HepG2 (cell line): Measurements from ENCODE around the gene TYROBP. TPM values are rescaled to one million over a fixed set of nuclear protein-coding genes. Genes with fewer than 3 reads are reported as not detected.
A peak's percentile ranks its signal among the peaks of the same experiment; 100 is the strongest.

ENCODE experiments used
- ATAD3A ChIP-seq: sonication (generic); formaldehyde crosslinking; IDR thresholded peaks from 2 replicates; pipeline ENCODE4 v1.4.0; 2020; ENCODE audit warnings: missing genetic modification reagents
- BORCS8-MEF2B ChIP-seq: sonication (generic); formaldehyde crosslinking; IDR thresholded peaks from 2 replicates; pipeline ENCODE4 v1.8.0; 2022; ENCODE audit warnings: mild to moderate bottlenecking, missing genetic modification reagents
- BRD4 ChIP-seq: sonication (generic); formaldehyde crosslinking; IDR thresholded peaks from 2 replicates; pipeline ENCODE4 v1.4.0; 2020; ENCODE audit warnings: missing genetic modification reagents
- DNMT1 ChIP-seq: sonication (generic); formaldehyde crosslinking; IDR thresholded peaks from 2 replicates; pipeline ENCODE4 v1.5.1; 2020; ENCODE audit warnings: mild to moderate bottlenecking, missing genetic modification reagents
- FUBP1 ChIP-seq: sonication (generic); formaldehyde crosslinking; IDR thresholded peaks from 2 replicates; pipeline ENCODE4 v1.5.1; 2020; ENCODE audit warnings: missing genetic modification reagents, mild to moderate bottlenecking, borderline replicate concordance
- GTF3A ChIP-seq: sonication (generic); formaldehyde crosslinking; conservative IDR thresholded peaks from 2 replicates; pipeline ENCODE4 v1.4.0; 2020; ENCODE audit warnings: mild to moderate bottlenecking, missing genetic modification reagents
- HCFC1 ChIP-seq: fragments of 150-350 bp; IDR thresholded peaks from 2 replicates; pipeline ENCODE4 v1.6.1; 2014; ENCODE audit warnings: low read depth, low read length
- HNF1A ChIP-seq, 2 experiments: sonication (generic) in 1 of 2; formaldehyde crosslinking in 1 of 2; IDR thresholded peaks; 2 replicates each; pipeline versions ENCODE4 v1.4.0 to v1.6.1; 2016 to 2020; ENCODE audit warnings: borderline replicate concordance in 1 of 2, low read depth in 1 of 2, mild to moderate bottlenecking in 1 of 2, missing genetic modification reagents in 1 of 2
- KLF15 ChIP-seq: sonication (generic); formaldehyde crosslinking; IDR thresholded peaks from 2 replicates; pipeline ENCODE4 v1.8.1; 2023; ENCODE audit warnings: borderline replicate concordance, mild to moderate bottlenecking, inconsistent platforms, missing genetic modification reagents, mixed read lengths
- MAFF ChIP-seq: IDR thresholded peaks from 2 replicates; pipeline ENCODE4 v1.6.1; 2011; ENCODE audit warnings: low read depth, low read length, improper control_type of control experiment
- MLLT10 ChIP-seq: sonication (generic); formaldehyde crosslinking; IDR thresholded peaks from 2 replicates; pipeline ENCODE4 v1.4.0; 2020; ENCODE audit warnings: missing genetic modification reagents
- NR3C1 ChIP-seq: sonication (generic); formaldehyde crosslinking; IDR thresholded peaks from 2 replicates; pipeline ENCODE4 v1.4.0; 2020; ENCODE audit warnings: missing genetic modification reagents
- PHF8 ChIP-seq: sonication (generic); formaldehyde crosslinking; IDR thresholded peaks from 2 replicates; pipeline ENCODE4 v1.5.0; 2020; ENCODE audit warnings: missing genetic modification reagents
- SNAPC2 ChIP-seq: sonication (generic); formaldehyde crosslinking; IDR thresholded peaks from 2 replicates; pipeline ENCODE4 v1.8.1; 2022; ENCODE audit warnings: mild to moderate bottlenecking, missing genetic modification reagents
- TARDBP ChIP-seq: sonication (generic); formaldehyde crosslinking; IDR thresholded peaks from 2 replicates; pipeline ENCODE4 v1.8.0; 2022; ENCODE audit warnings: mild to moderate bottlenecking, missing genetic modification reagents
- TCF12 ChIP-seq, 2 experiments: fragments of 450-650 bp in 1 of 2; sonication (generic) in 1 of 2; formaldehyde crosslinking in 1 of 2; IDR thresholded peaks; 2 replicates each; pipeline versions ENCODE4 v1.6.1 to v1.8.0; 2017 to 2022; ENCODE audit warnings: antibody characterized with exemption in 1 of 2, mild to moderate bottlenecking in 1 of 2, missing genetic modification reagents in 1 of 2, moderate library complexity in 1 of 2
- THAP7 ChIP-seq: sonication (generic); formaldehyde crosslinking; IDR thresholded peaks from 2 replicates; pipeline ENCODE4 v1.8.1; 2023; ENCODE audit warnings: mild to moderate bottlenecking, missing genetic modification reagents
- ZNF230 ChIP-seq: sonication (generic); formaldehyde crosslinking; IDR thresholded peaks from 2 replicates; pipeline ENCODE4 v1.4.0; 2020; ENCODE audit warnings: mild to moderate bottlenecking, missing genetic modification reagents
- ZNF232 ChIP-seq: sonication (generic); formaldehyde crosslinking; IDR thresholded peaks from 2 replicates; pipeline ENCODE4 v1.4.0; 2020; ENCODE audit warnings: missing genetic modification reagents, borderline replicate concordance
- ZNF333 ChIP-seq: sonication (generic); formaldehyde crosslinking; IDR thresholded peaks from 2 replicates; pipeline ENCODE4 v1.4.0; 2020; ENCODE audit warnings: mild to moderate bottlenecking, missing genetic modification reagents, borderline replicate concordance
- ZNF383 ChIP-seq: sonication (generic); formaldehyde crosslinking; IDR thresholded peaks from 2 replicates; pipeline ENCODE4 v1.4.0; 2020; ENCODE audit warnings: missing genetic modification reagents, mild to moderate bottlenecking, borderline replicate concordance
- ZNF446 ChIP-seq: sonication (generic); formaldehyde crosslinking; IDR thresholded peaks from 2 replicates; pipeline ENCODE4 v1.5.0; 2020; ENCODE audit warnings: mild to moderate bottlenecking, missing genetic modification reagents
- ZNF879 ChIP-seq: sonication (generic); formaldehyde crosslinking; IDR thresholded peaks from 2 replicates; pipeline ENCODE4 v1.8.1; 2023; ENCODE audit warnings: missing genetic modification reagents
- polyA plus RNA-seq, 8 experiments: library from polyadenylated mRNA; depleted of rRNA in 3 of 8; stranded (reverse) in 7 of 8; unstranded in 1 of 8; fragments of >200 nt; fragmentation: Illumina TruSeq in 4 of 8; extraction: Trizol in 4 of 8; gene quantifications; 2 replicates each; pipeline versions ENCODE4 v1.2.1 to v1.2.3, GENCODE V29; 2011 to 2016; ENCODE audit warnings: low read depth in 4 of 8, missing spikeins in 1 of 8, mixed read lengths in 1 of 8; ENCODE audit not compliant: insufficient read depth in 1 of 8
- total RNA-seq, 5 experiments: library from RNA; depleted of rRNA; stranded (reverse); fragments of >200 nt; fragmentation: Illumina TruSeq; extraction: Trizol; gene quantifications; 2 replicates each; pipeline ENCODE4 v1.2.3, GENCODE V29; 2016; ENCODE audit warnings: low read depth in 1 of 5

Gene TYROBP
- total and polyA plus RNA-seq, 2 of the 13 experiments (the other 11 are each of a cell fraction or from before 2014, with no cell fraction given): not detected

GRCh38 chr19:35931161-35931873, 23.2 kb upstream of the TYROBP start (continued):
- TF ChIP-seq ZNF232 (CRISPR knock-in tag) (no peak), TCF12 (IDR thresholded peaks at IDR 0.05) (no peak), TCF12 (CRISPR knock-in tag; IDR thresholded peaks at IDR 0.05) (no peak), DNMT1 (CRISPR knock-in tag) (no peak), NR3C1 (CRISPR knock-in tag) (no peak), BORCS8-MEF2B (CRISPR knock-in tag) (peak; percentile 22; the same call in 1 of the 2 replicates), HCFC1 (peak; percentile 96), GTF3A (CRISPR knock-in tag) (0 out of 2 replicates have a peak, but pooled peaks have one; percentile 91), HNF1A (IDR thresholded peaks at IDR 0.05; ENCODE audit: low read depth) (no peak), HNF1A (CRISPR knock-in tag; IDR thresholded peaks at IDR 0.05; ENCODE audit: borderline replicate concordance) (peak; percentile 75; the same call in 1 of the 2 replicates), PHF8 (CRISPR knock-in tag) (peak; percentile 59), MLLT10 (no peak), SNAPC2 (CRISPR knock-in tag) (no peak), ZNF333 (CRISPR knock-in tag) (no peak), TARDBP (CRISPR knock-in tag) (peak; percentile 96), ZNF383 (CRISPR knock-in tag) (no peak), KLF15 (no peak), MAFF (no peak), ZNF446 (CRISPR knock-in tag) (no peak), FUBP1 (CRISPR knock-in tag) (no peak), ATAD3A (CRISPR knock-in tag) (no peak), THAP7 (0 out of 2 replicates have a peak, but pooled peaks have one; percentile 49), BRD4 (CRISPR knock-in tag) (no peak), ZNF879 (CRISPR knock-in tag) (no peak), ZNF230 (CRISPR knock-in tag) (peak; percentile 80)
